Smooth muscle cell of the umbilical artery (primary cell): ENCODE measurements around the gene TMPRSS11F. TPM values are rescaled to one million over a fixed set of nuclear protein-coding genes. Genes with fewer than 3 reads are reported as not detected.

Experiments
- total RNA-seq: library from RNA; depleted of rRNA; stranded (reverse); fragments of >200 nt; gene quantifications from 2 replicates; pipeline ENCODE4 v1.2.3, GENCODE V29; 2014

The TMPRSS11F gene
- not detected in 2 replicates for total RNA-seq

GRCh38 chr4:68129793-68130192 is at the start of gene TMPRSS11F:
Gene TMPRSS11F, minus strand, starts transcription at chr4:68129869. Its CDS starts 49 bp downstream, at chr4:68129820.

Other genes starting within 250 kb of the TMPRSS11F start
- gene TMPRSS11D, start 245.9 kb downstream of the TMPRSS11F start, total RNA-seq: not detected in 2 replicates
- gene TMPRSS11A, start 166.4 kb downstream of the TMPRSS11F start, total RNA-seq: not detected in 2 replicates
- not detected in 2 replicates for gene TMPRSS11B, start 115.8 kb upstream of the TMPRSS11F start, total RNA-seq
- gene YTHDC1, start 220.2 kb upstream of the TMPRSS11F start, total RNA-seq: 23.2 and 38.3 TPM in 2 replicates